HepG2 (cell line): ENCODE measurements around the gene ATP6V0A1. TPM values are rescaled to one million over a fixed set of nuclear protein-coding genes. Genes with fewer than 3 reads are reported as not detected.
A peak's percentile ranks its signal among the peaks of the same experiment; 100 is the strongest.

Source experiments
- AGO2 ChIP-seq: fragments of 200-400 bp; formaldehyde crosslinking; optimal IDR thresholded peaks from 2 replicates; pipeline ENCODE3; 2017; ENCODE audit warnings: mild to moderate bottlenecking, low read depth, low read length, moderate library complexity
- ARNT ChIP-seq: fragments of 450-650 bp; IDR thresholded peaks from 2 replicates; pipeline ENCODE4 v1.6.1; 2017
- CCAR2 ChIP-seq: fragments of 200-400 bp; formaldehyde crosslinking; optimal IDR thresholded peaks from 2 replicates; pipeline ENCODE3; 2018; ENCODE audit warnings: low read depth, mild to moderate bottlenecking, low read length, moderate library complexity
- CENPX ChIP-seq: sonication (generic); formaldehyde crosslinking; IDR thresholded peaks from 2 replicates; pipeline ENCODE4 v1.9.0; 2021; ENCODE audit warnings: mild to moderate bottlenecking, missing genetic modification reagents, moderate library complexity
- ELF3 ChIP-seq: IDR thresholded peaks from 2 replicates; pipeline ENCODE4 v1.6.1; 2016; ENCODE audit warnings: missing genetic modification reagents, missing compliant biosample characterization
- ELK4 ChIP-seq: sonication (generic); formaldehyde crosslinking; IDR thresholded peaks from 2 replicates; pipeline ENCODE4 v1.9.0; 2021; ENCODE audit warnings: missing genetic modification reagents, borderline replicate concordance
- FOXA3 ChIP-seq: IDR thresholded peaks from 2 replicates; pipeline ENCODE4 v1.6.1; 2016; ENCODE audit warnings: missing genetic modification reagents, missing compliant biosample characterization
- HMGXB4 ChIP-seq, 2 experiments: sonication (generic) in 1 of 2; formaldehyde crosslinking in 1 of 2; IDR thresholded peaks; 2 replicates each; pipeline versions ENCODE4 v1.4.0 to v1.6.1; 2018 to 2020; ENCODE audit warnings: missing genetic modification reagents in 2 of 2, borderline replicate concordance in 1 of 2, low read depth in 1 of 2, mild to moderate bottlenecking in 1 of 2, missing biosample characterization in 1 of 2
- HNRNPK ChIP-seq: fragments of 200-400 bp; formaldehyde crosslinking; IDR thresholded peaks from 2 replicates; pipeline ENCODE4 v1.6.1; 2018; ENCODE audit warnings: low read length, low read depth, moderate library complexity, mild to moderate bottlenecking; ENCODE audit not compliant: poor library complexity, severe bottlenecking
- MTF2 ChIP-seq: sonication (generic); formaldehyde crosslinking; IDR thresholded peaks from 2 replicates; pipeline ENCODE4 v1.5.0; 2020; ENCODE audit warnings: missing genetic modification reagents, borderline replicate concordance
- PTBP1 ChIP-seq: fragments of 200-400 bp; formaldehyde crosslinking; IDR thresholded peaks from 2 replicates; pipeline ENCODE4 v1.6.1; 2018; ENCODE audit warnings: low read length, low read depth; ENCODE audit not compliant: poor library complexity, severe bottlenecking
- SMYD3 ChIP-seq: sonication (generic); formaldehyde crosslinking; IDR thresholded peaks from 2 replicates; pipeline ENCODE4 v1.8.1; 2023; ENCODE audit warnings: mild to moderate bottlenecking, missing genetic modification reagents
- SNAI1 ChIP-seq: sonication (generic); formaldehyde crosslinking; IDR thresholded peaks from 2 replicates; pipeline ENCODE4 v1.5.0; 2020; ENCODE audit warnings: mild to moderate bottlenecking, missing genetic modification reagents, borderline replicate concordance
- TGIF2 ChIP-seq: IDR thresholded peaks from 2 replicates; pipeline ENCODE4 v1.6.1; 2016; ENCODE audit warnings: control low read depth, missing compliant biosample characterization
- TOPORS ChIP-seq: sonication (generic); formaldehyde crosslinking; IDR thresholded peaks from 2 replicates; pipeline ENCODE4 v1.8.0; 2023; ENCODE audit warnings: mild to moderate bottlenecking, missing genetic modification reagents
- YY1 ChIP-seq: IDR thresholded peaks from 2 replicates; pipeline ENCODE4 v1.6.1; 2011; ENCODE audit warnings: low read length, low read depth, moderate library complexity, mild to moderate bottlenecking; ENCODE audit not compliant: insufficient read depth, insufficient replicate concordance
- polyA plus RNA-seq, 8 experiments: library from polyadenylated mRNA; depleted of rRNA in 3 of 8; stranded (reverse) in 7 of 8; unstranded in 1 of 8; fragments of >200 nt; fragmentation: Illumina TruSeq in 4 of 8; extraction: Trizol in 4 of 8; gene quantifications; 2 replicates each; pipeline versions ENCODE4 v1.2.1 to v1.2.3, GENCODE V29; 2011 to 2016; ENCODE audit warnings: low read depth in 4 of 8, missing spikeins in 1 of 8, mixed read lengths in 1 of 8; ENCODE audit not compliant: insufficient read depth in 1 of 8
- total RNA-seq, 5 experiments: library from RNA; depleted of rRNA; stranded (reverse); fragments of >200 nt; fragmentation: Illumina TruSeq; extraction: Trizol; gene quantifications; 2 replicates each; pipeline ENCODE4 v1.2.3, GENCODE V29; 2016; ENCODE audit warnings: low read depth in 1 of 5
- TF ChIP-seq, protein P1 (sequence below): sonication (generic); formaldehyde crosslinking; IDR thresholded peaks from 2 replicates; pipeline ENCODE4 v1.4.0; 2020; ENCODE audit warnings: missing genetic modification reagents
- TF ChIP-seq, protein P2 (sequence below): sonication (generic); formaldehyde crosslinking; IDR thresholded peaks from 2 replicates; pipeline ENCODE4 v1.5.1; 2020; ENCODE audit warnings: mild to moderate bottlenecking, missing genetic modification reagents

Gene ATP6V0A1
- total and polyA plus RNA-seq, 2 of the 13 experiments (the other 11 are each of a cell fraction or from before 2014, with no cell fraction given), result 27.9 to 54.1 TPM

DNA sequence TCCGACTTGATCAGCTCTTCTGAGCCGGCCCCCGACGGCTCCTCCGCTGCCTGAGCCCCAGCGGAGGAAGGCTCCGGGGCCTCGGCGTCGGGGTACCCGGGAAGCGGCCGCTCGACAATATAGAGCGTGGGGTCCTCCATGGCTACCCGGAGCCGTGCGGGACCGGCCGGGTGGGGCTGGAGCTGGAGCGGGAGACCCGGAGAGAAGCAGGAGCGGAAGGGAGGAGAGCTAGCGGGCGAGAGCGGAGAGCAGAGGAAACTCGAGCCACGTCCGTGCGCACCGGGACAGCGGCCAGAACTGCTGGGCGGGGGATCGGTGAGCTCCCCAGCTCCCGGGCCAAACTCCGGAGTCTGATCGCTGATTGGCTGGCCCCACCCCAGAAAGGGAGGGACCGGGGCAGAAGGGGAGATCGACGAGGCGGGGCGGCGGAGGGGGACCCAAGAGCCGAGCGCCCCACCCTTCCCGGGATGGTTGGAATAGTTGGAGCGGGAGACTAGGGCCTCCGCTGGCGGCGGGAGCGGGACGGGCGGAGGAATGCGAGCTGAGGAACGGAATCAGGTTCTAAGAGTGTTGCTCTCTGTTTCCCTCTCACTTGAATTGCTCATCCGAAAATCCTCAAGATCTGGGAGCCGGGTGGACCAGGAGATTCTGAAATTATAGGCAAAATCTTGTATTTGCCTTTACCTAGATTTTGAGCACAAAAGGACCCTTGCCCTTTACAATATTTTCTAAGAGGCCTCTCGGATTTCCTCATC lies 35.5 kb upstream of the ATP6V0A1 start, which contains the start of gene CAVIN1 (continued):
- TF ChIP-seq, protein P1, sequence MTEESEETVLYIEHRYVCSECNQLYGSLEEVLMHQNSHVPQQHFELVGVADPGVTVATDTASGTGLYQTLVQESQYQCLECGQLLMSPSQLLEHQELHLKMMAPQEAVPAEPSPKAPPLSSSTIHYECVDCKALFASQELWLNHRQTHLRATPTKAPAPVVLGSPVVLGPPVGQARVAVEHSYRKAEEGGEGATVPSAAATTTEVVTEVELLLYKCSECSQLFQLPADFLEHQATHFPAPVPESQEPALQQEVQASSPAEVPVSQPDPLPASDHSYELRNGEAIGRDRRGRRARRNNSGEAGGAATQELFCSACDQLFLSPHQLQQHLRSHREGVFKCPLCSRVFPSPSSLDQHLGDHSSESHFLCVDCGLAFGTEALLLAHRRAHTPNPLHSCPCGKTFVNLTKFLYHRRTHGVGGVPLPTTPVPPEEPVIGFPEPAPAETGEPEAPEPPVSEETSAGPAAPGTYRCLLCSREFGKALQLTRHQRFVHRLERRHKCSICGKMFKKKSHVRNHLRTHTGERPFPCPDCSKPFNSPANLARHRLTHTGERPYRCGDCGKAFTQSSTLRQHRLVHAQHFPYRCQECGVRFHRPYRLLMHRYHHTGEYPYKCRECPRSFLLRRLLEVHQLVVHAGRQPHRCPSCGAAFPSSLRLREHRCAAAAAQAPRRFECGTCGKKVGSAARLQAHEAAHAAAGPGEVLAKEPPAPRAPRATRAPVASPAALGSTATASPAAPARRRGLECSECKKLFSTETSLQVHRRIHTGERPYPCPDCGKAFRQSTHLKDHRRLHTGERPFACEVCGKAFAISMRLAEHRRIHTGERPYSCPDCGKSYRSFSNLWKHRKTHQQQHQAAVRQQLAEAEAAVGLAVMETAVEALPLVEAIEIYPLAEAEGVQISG (CRISPR knock-in tag), result peak; percentile 58; the same call in 1 of the 2 replicates
- peak; percentile 61 to 86 for TF ChIP-seq HMGXB4 (CRISPR knock-in tag; IDR thresholded peaks at IDR 0.05; ENCODE audit: borderline replicate concordance in 1 of 2, low read depth in 1 of 2)
- TF ChIP-seq HNRNPK, result peak; percentile 7
- TF ChIP-seq ELK4 (CRISPR knock-in tag), result no peak
- TF ChIP-seq ARNT, result no peak
- TF ChIP-seq SNAI1, result 0 out of 2 replicates have a peak, but pooled peaks have one; percentile 53
- TF ChIP-seq CENPX (CRISPR knock-in tag), result no peak
- TF ChIP-seq TOPORS, result no peak
- TF ChIP-seq CCAR2, result no peak
- peak; percentile 5 for TF ChIP-seq TGIF2 (CRISPR knock-in tag)
- no peak for TF ChIP-seq PTBP1
- TF ChIP-seq ELF3 (CRISPR knock-in tag), result 0 out of 2 replicates have a peak, but pooled peaks have one; percentile 19
- TF ChIP-seq AGO2, result peak; percentile 77
- no peak for TF ChIP-seq SMYD3 (CRISPR knock-in tag)
- TF ChIP-seq, protein P2, sequence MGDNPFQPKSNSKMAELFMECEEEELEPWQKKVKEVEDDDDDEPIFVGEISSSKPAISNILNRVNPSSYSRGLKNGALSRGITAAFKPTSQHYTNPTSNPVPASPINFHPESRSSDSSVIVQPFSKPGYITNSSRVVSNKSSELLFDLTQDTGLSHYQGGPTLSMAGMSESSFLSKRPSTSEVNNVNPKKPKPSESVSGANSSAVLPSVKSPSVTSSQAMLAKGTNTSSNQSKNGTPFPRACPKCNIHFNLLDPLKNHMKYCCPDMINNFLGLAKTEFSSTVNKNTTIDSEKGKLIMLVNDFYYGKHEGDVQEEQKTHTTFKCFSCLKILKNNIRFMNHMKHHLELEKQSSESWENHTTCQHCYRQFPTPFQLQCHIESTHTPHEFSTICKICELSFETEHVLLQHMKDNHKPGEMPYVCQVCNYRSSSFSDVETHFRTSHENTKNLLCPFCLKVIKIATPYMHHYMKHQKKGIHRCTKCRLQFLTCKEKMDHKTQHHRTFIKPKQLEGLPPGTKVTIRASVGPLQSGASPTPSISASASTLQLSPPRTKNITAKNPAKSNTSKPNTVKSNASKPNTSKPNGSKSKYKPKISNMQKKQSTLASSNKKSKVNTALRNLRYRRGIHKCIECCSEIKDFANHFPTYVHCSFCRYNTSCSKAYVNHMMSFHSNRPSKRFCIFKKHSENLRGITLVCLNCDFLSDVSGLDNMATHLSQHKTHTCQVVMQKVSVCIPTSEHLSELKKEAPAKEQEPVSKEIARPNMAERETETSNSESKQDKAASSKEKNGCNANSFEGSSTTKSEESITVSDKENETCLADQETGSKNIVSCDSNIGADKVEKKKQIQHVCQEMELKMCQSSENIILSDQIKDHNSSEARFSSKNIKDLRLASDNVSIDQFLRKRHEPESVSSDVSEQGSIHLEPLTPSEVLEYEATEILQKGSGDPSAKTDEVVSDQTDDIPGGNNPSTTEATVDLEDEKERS (CRISPR knock-in tag), result 0 out of 2 replicates have a peak, but pooled peaks have one; percentile 62
- TF ChIP-seq YY1, result peak; percentile 16
- 0 out of 2 replicates have a peak, but pooled peaks have one; percentile 28 for TF ChIP-seq MTF2
- TF ChIP-seq FOXA3 (CRISPR knock-in tag), result no peak
